ENCODE data around the gene FAM219A.

DNA sequence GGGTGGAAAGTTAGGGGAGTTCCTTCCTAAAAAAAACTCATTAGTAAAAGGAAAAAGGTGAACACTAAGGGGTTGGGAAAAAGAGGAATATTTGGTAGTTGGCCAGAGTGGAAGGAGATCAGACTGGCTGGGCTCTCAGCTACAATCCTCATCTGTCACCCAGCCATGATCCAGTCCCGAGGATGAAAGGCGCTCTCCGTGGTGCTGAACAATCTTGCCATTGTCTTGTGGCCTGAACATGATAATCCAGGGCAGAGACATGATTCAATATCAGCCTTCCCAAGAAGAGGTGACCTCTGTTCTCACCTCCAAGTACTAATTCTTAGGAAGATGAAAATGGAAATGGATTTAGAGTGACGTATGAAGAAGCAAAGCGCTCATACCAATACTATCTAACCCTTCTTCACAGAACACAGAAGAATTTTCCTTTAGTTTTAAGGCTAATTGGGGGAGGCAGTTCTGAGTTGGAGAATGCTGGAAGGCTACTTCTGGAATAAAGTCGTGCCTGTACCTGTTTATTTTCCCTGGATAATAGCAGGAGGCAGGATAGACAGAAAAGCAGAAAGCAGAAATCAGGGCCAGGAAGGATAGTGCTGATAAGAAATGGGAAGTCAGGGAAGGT lies 45.0 kb downstream of the FAM219A start:
- TF ChIP-seq, protein P1, sequence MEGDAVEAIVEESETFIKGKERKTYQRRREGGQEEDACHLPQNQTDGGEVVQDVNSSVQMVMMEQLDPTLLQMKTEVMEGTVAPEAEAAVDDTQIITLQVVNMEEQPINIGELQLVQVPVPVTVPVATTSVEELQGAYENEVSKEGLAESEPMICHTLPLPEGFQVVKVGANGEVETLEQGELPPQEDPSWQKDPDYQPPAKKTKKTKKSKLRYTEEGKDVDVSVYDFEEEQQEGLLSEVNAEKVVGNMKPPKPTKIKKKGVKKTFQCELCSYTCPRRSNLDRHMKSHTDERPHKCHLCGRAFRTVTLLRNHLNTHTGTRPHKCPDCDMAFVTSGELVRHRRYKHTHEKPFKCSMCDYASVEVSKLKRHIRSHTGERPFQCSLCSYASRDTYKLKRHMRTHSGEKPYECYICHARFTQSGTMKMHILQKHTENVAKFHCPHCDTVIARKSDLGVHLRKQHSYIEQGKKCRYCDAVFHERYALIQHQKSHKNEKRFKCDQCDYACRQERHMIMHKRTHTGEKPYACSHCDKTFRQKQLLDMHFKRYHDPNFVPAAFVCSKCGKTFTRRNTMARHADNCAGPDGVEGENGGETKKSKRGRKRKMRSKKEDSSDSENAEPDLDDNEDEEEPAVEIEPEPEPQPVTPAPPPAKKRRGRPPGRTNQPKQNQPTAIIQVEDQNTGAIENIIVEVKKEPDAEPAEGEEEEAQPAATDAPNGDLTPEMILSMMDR (IDR thresholded peaks at IDR 0.05) = no peak
- TF ChIP-seq POLR2A (IDR thresholded peaks at IDR 0.05) = no peak

Data from testis (tissue), 2 donors.